Smooth muscle cell (in vitro differentiated cells): ENCODE results near the gene CACNA1E. TPM values are rescaled to one million over a fixed set of nuclear protein-coding genes. Genes with fewer than 3 reads are reported as not detected.

ENCODE experiments used
- DNase-seq: peaks from one replicate; lab custom pipeline; 2025; ENCODE audit not compliant: unreplicated experiment; lab: John Stamatoyannopoulos, UW
- H2AFZ ChIP-seq: fragments of 200-600 bp; sonication (generic); 2 replicates; pipeline ENCODE4 v1.6.0; 2016; ENCODE audit warnings: antibody characterized with exemption, low read depth, mild to moderate bottlenecking
- H3F3A ChIP-seq: fragments of 200-600 bp; sonication (generic); 2 replicates; pipeline ENCODE4 v1.6.0; 2017; ENCODE audit warnings: antibody characterized with exemption, low read depth
- H3K27ac ChIP-seq: fragments of 200-600 bp; sonication (generic); 2 replicates; pipeline ENCODE4 v1.5.1; 2016; ENCODE audit warnings: low read depth, mild to moderate bottlenecking
- H3K27me3 ChIP-seq: fragments of 200-600 bp; sonication (generic); 2 replicates; pipeline ENCODE4 v1.6.1; 2016; ENCODE audit warnings: low read depth, mild to moderate bottlenecking
- H3K36me3 ChIP-seq: fragments of 200-600 bp; sonication (generic); 2 replicates; pipeline ENCODE4 v1.5.1; 2016; ENCODE audit warnings: low read depth
- H3K4me1 ChIP-seq: fragments of 200-600 bp; sonication (generic); 2 replicates; pipeline ENCODE4 v1.5.1; 2016; ENCODE audit warnings: low read depth
- H3K4me2 ChIP-seq: fragments of 200-600 bp; sonication (generic); 2 replicates; pipeline ENCODE4 v1.6.0; 2016; ENCODE audit warnings: mild to moderate bottlenecking
- H3K4me3 ChIP-seq: fragments of 200-600 bp; sonication (generic); 2 replicates; pipeline ENCODE4 v1.5.1; 2016; ENCODE audit warnings: mild to moderate bottlenecking
- H3K79me2 ChIP-seq: fragments of 200-600 bp; sonication (generic); 2 replicates; pipeline ENCODE4 v1.6.0; 2016; ENCODE audit warnings: low read depth, mild to moderate bottlenecking
- H3K9ac ChIP-seq: fragments of 200-600 bp; sonication (generic); 2 replicates; pipeline ENCODE4 v1.6.0; 2016; ENCODE audit warnings: low read depth
- H3K9me3 ChIP-seq: fragments of 200-600 bp; sonication (generic); replicated peaks from 2 replicates; pipeline ENCODE4 v1.5.1; 2016; ENCODE audit warnings: low read depth
- H4K20me1 ChIP-seq: fragments of 200-600 bp; sonication (generic); 2 replicates; pipeline ENCODE4 v1.6.0; 2016; ENCODE audit warnings: low read depth
- WGBS: methylation state at CpG from one replicate; pipeline ENCODE4 v1.1.7; 2016; ENCODE audit warnings: low lambda C conversion rate; 5-methylcytosine and 5-hydroxymethylcytosine counted together
- polyA plus RNA-seq: library from polyadenylated mRNA; unstranded; fragments of >200 nt; fragmentation: Nextera tagmentation; extraction: Ambion mirVana; gene quantifications from 2 replicates; pipeline ENCODE4 v1.2.1, GENCODE V29; 2016
- total RNA-seq: library from RNA; depleted of rRNA; stranded (reverse); fragments of >200 nt; gene quantifications from 2 replicates; pipeline ENCODE4 v1.2.3, GENCODE V29; 2014
- TF ChIP-seq, protein P1 (sequence below): fragments of 200-600 bp; sonication (generic); IDR thresholded peaks from 2 replicates; pipeline ENCODE4 v1.5.1; 2017; ENCODE audit warnings: borderline replicate concordance, mild to moderate bottlenecking, antibody characterized with exemption; ENCODE audit not compliant: insufficient read depth, poor library complexity, severe bottlenecking

The CACNA1E gene
- total and polyA plus RNA-seq, 2 experiments from 2014 or later, result not detected

DNA sequence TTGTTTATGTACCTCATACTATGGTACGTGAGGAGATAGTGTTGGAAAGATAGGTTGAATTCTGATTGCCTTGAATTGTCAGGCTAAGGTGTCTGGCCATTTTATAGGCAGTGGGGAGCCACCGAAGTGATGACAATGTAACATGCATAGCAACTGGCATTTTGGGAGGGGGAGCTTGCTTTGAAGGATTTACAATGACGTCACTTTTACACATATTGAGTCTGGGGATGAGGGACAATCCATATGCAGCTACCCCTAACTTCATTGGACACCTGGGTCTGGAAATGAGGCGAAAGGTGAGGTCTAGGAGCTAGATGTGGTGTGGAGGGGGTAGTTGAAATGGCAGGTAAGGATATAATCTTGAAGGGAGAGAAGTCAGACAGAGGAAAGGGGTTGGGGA is 7.7 kb upstream of the CACNA1E start:
- no peaks in the 10 kb centered on the region for H3K79me2 ChIP-seq
- H3K4me2 ChIP-seq, result no peak overlapping the region
- WGBS, result 75% methylated on average over 4 of the region's 4 CpGs
- no peaks in the 10 kb centered on the region for H3F3A ChIP-seq
- no peaks in the 10 kb centered on the region for H3K9me3 ChIP-seq
- peaks cover 60% of the 10 kb centered on the region for H3K27me3 ChIP-seq
- no peak overlapping the region for H2AFZ ChIP-seq
- H3K4me1 ChIP-seq, result no peaks in the 10 kb centered on the region
- no peaks in the 10 kb centered on the region for H3K36me3 ChIP-seq
- H3K27ac ChIP-seq, result no peak overlapping the region
- DNase-seq, result no peak
- H4K20me1 ChIP-seq, result no peaks in the 10 kb centered on the region
- H3K4me3 ChIP-seq, result no peak overlapping the region
- TF ChIP-seq, protein P1, sequence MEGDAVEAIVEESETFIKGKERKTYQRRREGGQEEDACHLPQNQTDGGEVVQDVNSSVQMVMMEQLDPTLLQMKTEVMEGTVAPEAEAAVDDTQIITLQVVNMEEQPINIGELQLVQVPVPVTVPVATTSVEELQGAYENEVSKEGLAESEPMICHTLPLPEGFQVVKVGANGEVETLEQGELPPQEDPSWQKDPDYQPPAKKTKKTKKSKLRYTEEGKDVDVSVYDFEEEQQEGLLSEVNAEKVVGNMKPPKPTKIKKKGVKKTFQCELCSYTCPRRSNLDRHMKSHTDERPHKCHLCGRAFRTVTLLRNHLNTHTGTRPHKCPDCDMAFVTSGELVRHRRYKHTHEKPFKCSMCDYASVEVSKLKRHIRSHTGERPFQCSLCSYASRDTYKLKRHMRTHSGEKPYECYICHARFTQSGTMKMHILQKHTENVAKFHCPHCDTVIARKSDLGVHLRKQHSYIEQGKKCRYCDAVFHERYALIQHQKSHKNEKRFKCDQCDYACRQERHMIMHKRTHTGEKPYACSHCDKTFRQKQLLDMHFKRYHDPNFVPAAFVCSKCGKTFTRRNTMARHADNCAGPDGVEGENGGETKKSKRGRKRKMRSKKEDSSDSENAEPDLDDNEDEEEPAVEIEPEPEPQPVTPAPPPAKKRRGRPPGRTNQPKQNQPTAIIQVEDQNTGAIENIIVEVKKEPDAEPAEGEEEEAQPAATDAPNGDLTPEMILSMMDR, result no peak
- no peak overlapping the region for H3K9ac ChIP-seq

DNA sequence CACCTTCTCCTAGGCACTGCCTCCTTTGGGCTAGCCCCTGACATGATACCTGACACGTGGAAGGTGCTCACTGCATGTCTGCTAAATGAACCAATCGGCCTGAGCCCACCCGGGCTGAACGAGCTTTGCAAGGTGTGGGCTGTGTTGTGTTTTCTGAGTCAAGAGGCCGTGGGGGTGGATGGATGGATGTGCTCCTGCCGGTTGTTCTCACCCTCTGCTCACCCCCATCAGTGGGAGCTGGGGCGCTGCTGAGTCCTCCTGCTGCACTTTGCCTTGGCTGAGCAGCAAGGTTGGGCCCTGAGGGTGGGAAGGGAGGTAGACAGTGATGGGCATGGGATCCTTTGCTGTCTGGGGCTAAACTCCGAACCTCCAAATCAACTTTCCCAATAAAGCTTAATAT is 6.7 kb upstream of the CACNA1E start:
- no peaks in the 10 kb centered on the region for H3K36me3 ChIP-seq
- H3K9me3 ChIP-seq, result no peaks in the 10 kb centered on the region
- H2AFZ ChIP-seq, result no peak overlapping the region
- no peak overlapping the region for H3K27ac ChIP-seq
- TF ChIP-seq, protein P1, result no peak
- H3K9ac ChIP-seq, result no peak overlapping the region
- no peak for DNase-seq
- 79% methylated on average over 8 of the region's 8 CpGs for WGBS
- no peaks in the 10 kb centered on the region for H3F3A ChIP-seq
- no peaks in the 10 kb centered on the region for H3K79me2 ChIP-seq
- no peak overlapping the region for H3K4me2 ChIP-seq
- peaks cover 70% of the 10 kb centered on the region for H3K27me3 ChIP-seq
- H3K4me1 ChIP-seq, result no peaks in the 10 kb centered on the region
- H4K20me1 ChIP-seq, result no peaks in the 10 kb centered on the region
- no peak overlapping the region for H3K4me3 ChIP-seq

DNA sequence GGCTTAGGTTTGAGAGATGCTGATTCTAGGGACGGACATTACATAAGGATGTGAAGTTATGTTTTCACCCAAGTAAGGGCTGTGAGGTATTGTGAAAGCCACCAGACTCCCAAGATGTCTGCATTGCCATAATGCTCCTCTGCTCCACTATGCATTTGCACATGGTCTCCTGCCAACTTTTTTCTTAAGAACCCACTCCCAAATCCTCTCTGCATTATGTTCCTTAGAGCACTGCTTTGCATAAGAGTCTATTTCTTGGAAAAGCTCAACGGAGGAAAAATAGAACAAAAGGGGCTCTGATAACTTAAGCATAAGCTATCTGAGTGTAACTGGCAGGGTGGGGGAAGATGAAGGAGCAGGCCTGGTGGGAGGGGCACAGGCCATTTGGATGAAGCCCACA is 5.0 kb upstream of the CACNA1E start:
- H2AFZ ChIP-seq, result no peak overlapping the region
- H3K4me3 ChIP-seq, result no peak overlapping the region
- H3K9ac ChIP-seq, result no peak overlapping the region
- no peaks in the 10 kb centered on the region for H3K79me2 ChIP-seq
- DNase-seq, result no peak
- H3K27me3 ChIP-seq, result peaks cover 83% of the 10 kb centered on the region
- no peaks in the 10 kb centered on the region for H3K9me3 ChIP-seq
- H4K20me1 ChIP-seq, result no peaks in the 10 kb centered on the region
- H3K4me1 ChIP-seq, result no peaks in the 10 kb centered on the region
- TF ChIP-seq, protein P1, result no peak
- WGBS, result 86% methylated on average over 2 of the region's 2 CpGs
- H3K27ac ChIP-seq, result no peak overlapping the region
- H3K36me3 ChIP-seq, result no peaks in the 10 kb centered on the region
- no peaks in the 10 kb centered on the region for H3F3A ChIP-seq
- no peak overlapping the region for H3K4me2 ChIP-seq

DNA sequence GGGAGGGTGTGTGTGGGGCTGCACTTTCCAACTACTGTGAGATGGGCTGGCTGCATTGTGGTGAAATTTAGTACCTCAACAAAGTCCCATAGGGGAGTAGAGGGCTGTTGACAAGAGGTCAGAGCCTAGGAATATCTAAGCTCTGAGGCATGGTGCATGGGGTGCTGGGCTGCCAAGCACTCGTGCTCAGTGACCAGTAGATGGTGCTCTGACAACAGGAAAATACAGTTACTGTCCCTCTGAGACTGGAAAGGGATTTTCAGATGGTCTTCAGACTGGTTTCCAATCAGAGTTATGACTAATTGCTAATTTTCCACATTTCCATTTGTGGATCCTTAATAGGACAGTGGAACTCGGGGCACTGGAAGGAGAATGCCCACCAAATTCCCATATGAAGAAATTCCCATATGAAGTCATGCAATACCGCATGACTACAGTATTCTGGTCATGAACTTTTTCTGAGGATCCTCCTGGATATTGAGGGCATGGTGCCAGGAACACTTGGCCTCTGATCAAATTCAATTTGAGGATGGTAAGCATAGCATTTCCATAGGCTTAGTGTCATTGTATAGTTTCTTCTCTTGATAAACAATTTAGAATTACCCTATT is 4.1 kb upstream of the CACNA1E start:
- TF ChIP-seq, protein P1, result peak; percentile 81
- H3K9me3 ChIP-seq, result no peaks in the 10 kb centered on the region
- H3K4me1 ChIP-seq, result no peaks in the 10 kb centered on the region
- no peaks in the 10 kb centered on the region for H3K79me2 ChIP-seq
- no peak overlapping the region for H2AFZ ChIP-seq
- no peak overlapping the region for H3K4me2 ChIP-seq
- H3F3A ChIP-seq, result no peaks in the 10 kb centered on the region
- H3K9ac ChIP-seq, result no peak overlapping the region
- no peak overlapping the region for H3K4me3 ChIP-seq
- no peak overlapping the region for H3K27ac ChIP-seq
- no peak for DNase-seq
- no peaks in the 10 kb centered on the region for H3K36me3 ChIP-seq
- H3K27me3 ChIP-seq, result peaks cover 89% of the 10 kb centered on the region
- 29% methylated on average over 3 of the region's 3 CpGs for WGBS
- no peaks in the 10 kb centered on the region for H4K20me1 ChIP-seq
